WTC11 (cell line): ENCODE results near the gene CPSF4.

Experiments
- ARID4B ChIP-seq: sonication (generic); formaldehyde crosslinking; IDR thresholded peaks from 2 replicates; pipeline ENCODE4 v1.8.0; 2023; ENCODE audit warnings: missing genetic modification reagents, mild to moderate bottlenecking, borderline replicate concordance
- CTCF ChIP-seq: fragments of 200-600 bp; IDR thresholded peaks from 2 replicates; pipeline ENCODE4 v1.8.0; 2022; ENCODE audit warnings: antibody characterized with exemption
- MAX ChIP-seq: sonication (generic); formaldehyde crosslinking; IDR thresholded peaks from 2 replicates; pipeline ENCODE4 v1.8.0; 2022; ENCODE audit warnings: mild to moderate bottlenecking, missing genetic modification reagents
- MYBL2 ChIP-seq: sonication (generic); formaldehyde crosslinking; IDR thresholded peaks from 2 replicates; pipeline ENCODE4 v1.8.1; 2023; ENCODE audit warnings: mild to moderate bottlenecking, moderate library complexity, missing genetic modification reagents
- SMAD3 ChIP-seq: sonication (generic); formaldehyde crosslinking; IDR thresholded peaks from 2 replicates; pipeline ENCODE4 v1.8.0; 2022; ENCODE audit warnings: missing genetic modification reagents, mild to moderate bottlenecking, borderline replicate concordance
- TCF7 ChIP-seq: sonication (generic); formaldehyde crosslinking; IDR thresholded peaks from 2 replicates; pipeline ENCODE4 v1.8.0; 2022; ENCODE audit warnings: mild to moderate bottlenecking, low read depth, missing genetic modification reagents, moderate library complexity
- ZBTB43 ChIP-seq: sonication (generic); formaldehyde crosslinking; IDR thresholded peaks from 2 replicates; pipeline ENCODE4 v1.8.1; 2023; ENCODE audit warnings: mild to moderate bottlenecking, missing genetic modification reagents
- ZNF281 ChIP-seq: sonication (generic); formaldehyde crosslinking; IDR thresholded peaks from 2 replicates; pipeline ENCODE4 v1.8.0; 2023; ENCODE audit warnings: mild to moderate bottlenecking, missing genetic modification reagents

- TF ChIP-seq ZBTB43 (no peak), ARID4B (CRISPR knock-in tag) (no peak), CTCF (no peak), MAX (CRISPR knock-in tag) (no peak), SMAD3 (CRISPR knock-in tag) (no peak), TCF7 (CRISPR knock-in tag) (no peak), MYBL2 (CRISPR knock-in tag) (no peak), ZNF281 (no peak)
These were observed 10.6 kb downstream of the CPSF4 start for GRCh38 chr7:99449326-99449725.
